Measurements from ENCODE around the gene ME3. TPM values are rescaled to one million over a fixed set of nuclear protein-coding genes. Genes with fewer than 3 reads are reported as not detected.

ME3 gene
- total RNA-seq, 3 donors from 2014 or later (not counting 1 experiment from before 2014, with no cell fraction given): 5.2 to 7.5 (median 6.9) TPM

DNA sequence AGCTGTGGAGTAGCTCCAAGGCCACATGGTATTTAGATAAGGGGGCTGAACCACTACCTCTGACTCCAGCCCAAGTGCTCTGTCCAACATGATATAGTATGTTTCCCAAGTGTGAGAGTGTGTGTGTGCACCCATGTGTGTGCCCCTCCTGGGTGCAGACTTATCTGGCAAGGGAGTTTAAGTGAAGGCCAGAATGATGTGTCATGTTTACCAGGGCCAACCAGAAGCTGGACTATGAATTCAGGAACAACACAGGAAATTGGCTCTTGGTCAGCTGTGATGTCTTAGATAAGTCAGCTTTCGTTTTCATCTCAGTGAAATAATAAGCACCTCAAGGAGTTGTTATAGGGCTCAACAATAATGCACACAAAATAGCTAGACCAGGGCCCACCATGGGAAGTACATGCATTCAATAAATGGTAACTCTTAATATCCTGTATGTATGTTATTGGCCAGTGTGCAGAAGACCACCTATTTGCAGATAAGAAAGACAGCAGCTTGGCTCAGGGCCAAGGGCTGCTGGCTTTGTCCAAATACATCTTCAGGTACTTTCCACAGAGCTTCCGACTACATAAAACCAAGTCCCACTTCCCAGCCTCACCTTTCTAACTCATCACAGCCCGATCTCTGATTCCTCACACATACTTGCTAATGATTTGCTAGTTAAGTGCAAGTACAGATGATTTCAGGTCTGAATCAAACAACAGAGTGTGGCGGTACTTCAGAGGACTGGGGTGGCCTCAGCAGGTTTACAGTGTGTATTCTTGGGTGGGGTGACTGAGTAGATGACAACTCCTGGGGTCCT, 120.9 kb downstream of the ME3 start:
- ATAC-seq (peak; percentile 52 to 72 (median 71)), DNase-seq (no peak)
- Histone ChIP-seq H3K27me3 (ENCODE audit: control insufficient read depth, insufficient read depth, low read length) (no peaks in the 10 kb centered on the region), H3K36me3 (ENCODE audit: control insufficient read depth, insufficient read depth, low read length) (no peaks in the 10 kb centered on the region), H3K4me3 (ENCODE audit: low read length) (no peak overlapping the region), H3K27ac (ENCODE audit: low read length) (peak overlapping the region; percentile 61), H3K4me1 (ENCODE audit: control insufficient read depth, insufficient read depth, low read length) (peaks cover 19% of the 10 kb centered on the region), H3K9me3 (ENCODE audit: control insufficient read depth, insufficient read depth, low read length) (no peaks in the 10 kb centered on the region)
- peaks cover 16 to 23% of the 10 kb centered on the region in 2 donors for H3K4me1 Mint-ChIP-seq
- intact Hi-C loops (cut with micrococcal nuclease): no loop called here
- no peaks in the 10 kb centered on the region for H3K36me3 Mint-ChIP-seq
- H3K27me3 Mint-ChIP-seq (ENCODE audit: low read depth in 2 of 2): peaks cover 6 to 9% of the 10 kb centered on the region in 2 donors
- no peaks in the 10 kb centered on the region for H3K9me3 Mint-ChIP-seq
- WGBS (ENCODE audit: insufficient coverage): 67% methylated on average over 4 of the region's 4 CpGs
- H3K4me3 Mint-ChIP-seq: no peak overlapping the region
- peak overlapping the region in 1 of 2 donors; percentile 20 for H3K27ac Mint-ChIP-seq
- TF ChIP-seq, protein P1, sequence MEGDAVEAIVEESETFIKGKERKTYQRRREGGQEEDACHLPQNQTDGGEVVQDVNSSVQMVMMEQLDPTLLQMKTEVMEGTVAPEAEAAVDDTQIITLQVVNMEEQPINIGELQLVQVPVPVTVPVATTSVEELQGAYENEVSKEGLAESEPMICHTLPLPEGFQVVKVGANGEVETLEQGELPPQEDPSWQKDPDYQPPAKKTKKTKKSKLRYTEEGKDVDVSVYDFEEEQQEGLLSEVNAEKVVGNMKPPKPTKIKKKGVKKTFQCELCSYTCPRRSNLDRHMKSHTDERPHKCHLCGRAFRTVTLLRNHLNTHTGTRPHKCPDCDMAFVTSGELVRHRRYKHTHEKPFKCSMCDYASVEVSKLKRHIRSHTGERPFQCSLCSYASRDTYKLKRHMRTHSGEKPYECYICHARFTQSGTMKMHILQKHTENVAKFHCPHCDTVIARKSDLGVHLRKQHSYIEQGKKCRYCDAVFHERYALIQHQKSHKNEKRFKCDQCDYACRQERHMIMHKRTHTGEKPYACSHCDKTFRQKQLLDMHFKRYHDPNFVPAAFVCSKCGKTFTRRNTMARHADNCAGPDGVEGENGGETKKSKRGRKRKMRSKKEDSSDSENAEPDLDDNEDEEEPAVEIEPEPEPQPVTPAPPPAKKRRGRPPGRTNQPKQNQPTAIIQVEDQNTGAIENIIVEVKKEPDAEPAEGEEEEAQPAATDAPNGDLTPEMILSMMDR (IDR thresholded peaks at IDR 0.05): no peak

DNA sequence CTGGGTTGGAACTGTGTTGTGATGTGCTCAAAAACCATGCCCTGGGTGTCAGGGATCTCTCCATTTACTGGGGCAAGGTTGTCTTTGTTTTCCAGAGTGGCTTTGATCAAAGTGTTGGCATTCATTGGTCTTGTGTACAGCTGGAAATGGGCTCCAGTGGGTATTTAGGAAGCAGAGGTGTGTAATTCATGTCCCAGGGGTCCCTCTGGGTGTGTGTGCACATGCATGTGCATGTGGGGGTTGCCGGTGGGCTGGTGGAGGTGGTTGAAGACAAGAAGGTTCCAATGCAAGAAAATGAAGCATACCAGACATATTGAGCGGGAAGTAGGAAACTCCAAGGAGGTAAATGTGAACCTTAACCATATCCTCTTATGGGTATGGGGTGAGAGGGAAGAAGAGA, 121.7 kb downstream of the ME3 start:
- H3K27ac Mint-ChIP-seq: peak overlapping the region in 1 of 2 donors; percentile 20
- Histone ChIP-seq H3K27ac (ENCODE audit: low read length) (no peak overlapping the region), H3K4me3 (ENCODE audit: low read length) (no peak overlapping the region), H3K9me3 (ENCODE audit: control insufficient read depth, insufficient read depth, low read length) (no peaks in the 10 kb centered on the region), H3K27me3 (ENCODE audit: control insufficient read depth, insufficient read depth, low read length) (no peaks in the 10 kb centered on the region), H3K36me3 (ENCODE audit: control insufficient read depth, insufficient read depth, low read length) (no peaks in the 10 kb centered on the region), H3K4me1 (ENCODE audit: control insufficient read depth, insufficient read depth, low read length) (peaks cover 19% of the 10 kb centered on the region)
- WGBS (ENCODE audit: insufficient coverage): 93% methylated on average over 2 of the region's 2 CpGs
- TF ChIP-seq, protein P1 (IDR thresholded peaks at IDR 0.05): no peak
- H3K9me3 Mint-ChIP-seq: no peaks in the 10 kb centered on the region
- H3K27me3 Mint-ChIP-seq (ENCODE audit: low read depth in 2 of 2): peaks cover 6 to 9% of the 10 kb centered on the region in 2 donors
- H3K4me1 Mint-ChIP-seq: peaks cover 16 to 23% of the 10 kb centered on the region in 2 donors
- ATAC-seq (no peak), DNase-seq (no peak)
- no peak overlapping the region for H3K4me3 Mint-ChIP-seq
- intact Hi-C loops (cut with micrococcal nuclease): no loop called here
- H3K36me3 Mint-ChIP-seq: no peaks in the 10 kb centered on the region

GRCh38 chr11:86548271-86548917, 124.0 kb downstream of the ME3 start:
- H3K4me1 Mint-ChIP-seq: peaks cover 16 to 25% of the 10 kb centered on the region in 2 donors
- H3K27me3 Mint-ChIP-seq (ENCODE audit: low read depth in 2 of 2): peaks cover 13 to 21% of the 10 kb centered on the region in 2 donors
- H3K27me3 ChIP-seq (ENCODE audit: control insufficient read depth, insufficient read depth, low read length): no peaks in the 10 kb centered on the region
- no peak overlapping the region for H3K27ac Mint-ChIP-seq
- H3K9me3 ChIP-seq (ENCODE audit: control insufficient read depth, insufficient read depth, low read length): no peaks in the 10 kb centered on the region
- 94% methylated on average over 4 of the region's 6 CpGs for WGBS (ENCODE audit: insufficient coverage)
- no peak overlapping the region for H3K4me3 Mint-ChIP-seq
- ATAC-seq (no peak), DNase-seq (no peak)
- H3K9me3 Mint-ChIP-seq: no peaks in the 10 kb centered on the region
- H3K36me3 ChIP-seq (ENCODE audit: control insufficient read depth, insufficient read depth, low read length): no peaks in the 10 kb centered on the region
- H3K4me1 ChIP-seq (ENCODE audit: control insufficient read depth, insufficient read depth, low read length): peaks cover 19% of the 10 kb centered on the region
- H3K27ac ChIP-seq (ENCODE audit: low read length): no peak overlapping the region
- intact Hi-C loops (cut with micrococcal nuclease): no loop called here
- H3K36me3 Mint-ChIP-seq: peaks cover 10% of the 10 kb centered on the region
- H3K4me3 ChIP-seq (ENCODE audit: low read length): no peak overlapping the region
- TF ChIP-seq, protein P1 (IDR thresholded peaks at IDR 0.05): no peak
